Non-pigmented ciliary epithelial cell (primary cell): ENCODE data around the gene WDR77.
A peak's percentile ranks its signal among the peaks of the same experiment; 100 is the strongest.

Source experiments
- DNase-seq: peaks from one replicate; pipeline ENCODE4 v3.0.0-alpha.2; 2010; ENCODE audit warnings: low read depth

The WDR77 gene

GRCh38 chr1:111448918-111449702, at the start of gene WDR77, which contains the start of gene ATP5PB:
Gene WDR77 (minus strand): TSS chr1:111449256. CDS start chr1:111449169, 87 bp downstream.
Gene ATP5PB (plus strand): TSS chr1:111449464. CDS start chr1:111449542, 78 bp downstream.
- DNase-seq = peak; percentile 95

- no peak for DNase-seq
Measured at GRCh38 chr1:111497592-111497991, 48.5 kb upstream of the WDR77 start.

GRCh38 chr1:111496398-111496797, 47.3 kb upstream of the WDR77 start:
- no peak for DNase-seq

- DNase-seq = no peak
Measured at GRCh38 chr1:111491070-111491469, 42.0 kb upstream of the WDR77 start.

GRCh38 chr1:111490220-111490619, 41.2 kb upstream of the WDR77 start:
- DNase-seq = no peak

GRCh38 chr1:111489604-111490003, 40.5 kb upstream of the WDR77 start:
- no peak for DNase-seq

GRCh38 chr1:111488669-111489068, 39.6 kb upstream of the WDR77 start:
- no peak for DNase-seq

GRCh38 chr1:111487133-111487532, 38.1 kb upstream of the WDR77 start:
- DNase-seq = no peak

- DNase-seq = no peak
Measured at GRCh38 chr1:111486431-111486830, 37.4 kb upstream of the WDR77 start.

- no peak for DNase-seq
Measured at GRCh38 chr1:111484391-111485026, 35.5 kb upstream of the WDR77 start.

GRCh38 chr1:111483876-111484275, 34.8 kb upstream of the WDR77 start:
- DNase-seq = no peak

- no peak for DNase-seq
Measured at GRCh38 chr1:111483166-111483565, 34.1 kb upstream of the WDR77 start.

GRCh38 chr1:111481387-111482221, 32.5 kb upstream of the WDR77 start:
- DNase-seq = no peak

GRCh38 chr1:111480674-111481073, 31.6 kb upstream of the WDR77 start:
- no peak for DNase-seq

- DNase-seq = no peak
Measured at GRCh38 chr1:111476761-111477309, 27.8 kb upstream of the WDR77 start.

GRCh38 chr1:111476214-111476613, 27.2 kb upstream of the WDR77 start:
- no peak for DNase-seq

- DNase-seq = no peak
Measured at GRCh38 chr1:111475701-111476100, 26.6 kb upstream of the WDR77 start.

GRCh38 chr1:111474521-111474920, 25.5 kb upstream of the WDR77 start:
- DNase-seq = no peak

- no peak for DNase-seq
Measured at GRCh38 chr1:111474106-111474505, 25.1 kb upstream of the WDR77 start.

- no peak for DNase-seq
Measured at GRCh38 chr1:111471538-111471937, 22.5 kb upstream of the WDR77 start.

- DNase-seq = no peak
Measured at GRCh38 chr1:111471012-111471411, 22.0 kb upstream of the WDR77 start.

GRCh38 chr1:111470596-111470995, 21.5 kb upstream of the WDR77 start:
- no peak for DNase-seq
